ENCODE measurements around the gene NOXA1.
"Not testable (repeated sequence)": the region's sequence is repeated elsewhere in the genome, so short reads cannot be mapped to it uniquely, and the experiment has no call there.

Gene NOXA1

DNA sequence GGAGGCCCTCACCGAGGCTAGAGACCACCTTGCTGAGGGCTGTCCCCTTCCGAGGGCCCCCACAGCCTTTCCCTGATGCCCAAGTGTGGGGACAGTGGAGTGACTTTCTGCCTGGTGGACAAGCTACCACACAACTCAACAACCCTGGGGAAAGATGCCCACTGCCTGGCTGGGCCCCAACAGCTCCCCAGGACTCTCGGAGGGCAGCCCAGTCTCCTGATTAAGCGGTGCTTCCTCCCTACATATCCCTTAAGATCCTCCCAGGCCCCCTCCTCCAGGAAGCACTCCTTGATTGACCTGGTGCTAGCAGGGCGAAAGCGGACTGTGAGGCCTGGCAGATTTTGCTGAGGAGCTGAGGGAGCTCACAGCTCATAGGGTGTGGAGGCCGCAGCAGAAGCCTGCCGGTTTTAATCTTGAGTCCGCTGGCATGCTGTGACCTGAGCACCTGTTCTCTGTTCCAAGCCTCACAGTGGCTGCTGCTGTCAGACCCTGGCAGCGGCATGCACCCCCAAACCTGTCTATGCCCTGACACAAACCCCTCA, 33.7 kb downstream of the NOXA1 start:
- no peak for DNase-seq

DNA sequence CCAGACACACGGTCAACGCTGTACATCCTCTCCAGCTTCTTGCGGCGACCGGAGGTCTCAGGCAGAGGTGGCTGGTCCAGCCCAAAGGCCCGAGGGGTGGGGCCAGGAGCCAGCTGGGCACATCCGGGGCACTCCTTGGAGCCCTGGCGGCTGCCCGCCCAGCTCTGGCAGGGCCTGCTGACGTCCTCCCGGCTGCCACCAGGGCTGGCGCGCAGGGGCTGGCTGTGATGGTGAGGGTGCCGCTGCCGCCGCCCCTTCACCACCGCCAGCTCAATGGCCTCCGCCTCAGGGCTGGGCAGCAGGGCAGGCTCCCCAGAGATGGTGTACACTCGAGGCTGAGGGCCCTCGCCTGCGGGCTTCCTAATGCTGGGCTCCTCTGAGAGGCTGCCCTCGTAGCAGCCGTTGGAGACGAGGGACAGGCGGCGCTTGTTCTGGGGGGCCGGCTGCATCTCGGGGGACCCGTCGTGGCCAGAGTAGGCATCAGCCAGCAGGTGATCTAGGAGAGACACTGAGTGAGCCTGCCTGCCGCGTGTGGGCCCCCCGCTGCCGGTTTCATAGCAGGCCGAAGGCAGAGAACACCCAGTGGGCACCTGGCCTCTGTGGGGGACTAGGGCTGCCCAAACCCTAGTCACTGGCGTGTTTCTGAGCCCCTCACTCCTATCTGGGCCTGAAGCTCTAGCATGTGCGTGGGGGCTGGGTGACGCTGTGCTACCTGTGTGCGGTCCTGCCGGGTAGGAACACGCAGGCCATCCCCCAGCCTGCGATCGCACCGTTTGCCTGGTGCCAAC, 34.4 kb downstream of the NOXA1 start:
- DNase-seq: no peak

DNA sequence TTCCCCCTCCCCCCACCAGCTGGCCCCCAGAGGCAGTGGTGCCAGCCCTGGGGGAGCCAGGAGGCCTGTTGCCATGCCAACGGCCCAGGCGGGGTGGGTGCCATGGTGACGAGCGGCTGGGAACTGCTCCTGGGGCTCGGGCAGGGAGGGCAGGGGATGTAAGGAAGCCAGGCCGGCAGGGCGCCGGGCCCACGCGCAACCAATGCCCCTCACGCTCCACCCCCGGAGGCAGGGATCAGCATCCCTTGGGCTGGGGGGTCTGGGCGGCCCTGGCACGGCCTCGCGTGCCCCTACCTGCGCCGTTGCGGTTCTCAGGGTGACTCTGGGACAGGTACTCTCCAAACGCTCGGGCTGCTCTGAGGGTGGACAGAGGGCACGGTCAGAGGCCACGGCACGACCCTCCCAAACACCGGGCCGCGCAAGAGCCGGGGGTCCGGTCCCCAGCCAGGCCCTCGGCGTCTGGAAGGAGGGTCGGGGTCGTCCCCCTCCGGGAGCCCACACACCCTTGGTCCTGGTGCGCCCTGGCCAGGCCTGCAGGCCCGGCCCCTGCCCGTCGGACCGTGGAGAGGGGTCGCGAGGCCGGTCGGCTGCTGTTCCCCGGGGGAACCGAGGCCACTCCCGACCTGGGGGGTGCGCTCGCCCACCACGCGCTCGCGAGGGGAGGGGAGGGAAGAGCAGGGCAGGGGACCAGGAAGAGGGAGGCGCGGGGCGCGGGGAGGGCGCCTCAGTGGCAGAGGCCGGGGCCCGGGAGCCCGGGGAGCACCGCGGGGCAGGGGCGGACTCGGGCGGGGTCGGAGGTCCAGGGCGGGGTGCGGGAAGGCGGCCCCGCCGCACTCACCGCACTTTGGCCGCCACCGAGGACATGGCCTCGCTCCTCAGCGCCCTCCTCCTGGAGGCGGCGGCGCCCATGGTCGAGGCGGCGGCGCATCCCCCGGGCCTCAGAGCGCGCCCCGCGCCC, 35.3 kb downstream of the NOXA1 start:
- DNase-seq: no peak

DNA sequence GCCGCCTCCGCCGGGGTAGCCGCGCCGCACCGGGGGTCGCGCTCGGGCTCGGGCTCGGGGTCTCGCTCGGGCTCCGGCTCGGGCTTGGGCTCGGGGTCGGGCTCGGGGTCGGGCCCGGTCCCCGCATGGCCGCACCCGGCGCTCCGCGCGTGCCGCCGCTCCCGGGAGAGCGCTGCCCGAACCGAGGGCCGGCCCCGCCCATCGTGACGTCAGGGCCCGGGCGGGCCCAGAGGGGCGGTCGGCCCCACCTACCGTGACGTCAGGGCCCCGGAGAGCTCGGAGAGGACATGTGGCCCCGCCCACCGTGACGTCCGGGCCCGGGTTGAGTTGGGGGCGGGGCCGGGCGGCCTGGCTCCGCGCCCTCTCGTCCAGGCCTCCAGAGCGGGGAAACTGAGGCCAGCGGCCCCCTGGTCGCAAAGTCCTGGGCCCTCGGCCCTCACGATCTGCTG, 36.0 kb downstream of the NOXA1 start, which contains the start of gene NSMF:
Gene NSMF, minus strand, starts transcription at position 183 of the 449 bp plus-strand sequence. CDS start 232 bp downstream, outside the sequence.
- no peak for DNase-seq

DNA sequence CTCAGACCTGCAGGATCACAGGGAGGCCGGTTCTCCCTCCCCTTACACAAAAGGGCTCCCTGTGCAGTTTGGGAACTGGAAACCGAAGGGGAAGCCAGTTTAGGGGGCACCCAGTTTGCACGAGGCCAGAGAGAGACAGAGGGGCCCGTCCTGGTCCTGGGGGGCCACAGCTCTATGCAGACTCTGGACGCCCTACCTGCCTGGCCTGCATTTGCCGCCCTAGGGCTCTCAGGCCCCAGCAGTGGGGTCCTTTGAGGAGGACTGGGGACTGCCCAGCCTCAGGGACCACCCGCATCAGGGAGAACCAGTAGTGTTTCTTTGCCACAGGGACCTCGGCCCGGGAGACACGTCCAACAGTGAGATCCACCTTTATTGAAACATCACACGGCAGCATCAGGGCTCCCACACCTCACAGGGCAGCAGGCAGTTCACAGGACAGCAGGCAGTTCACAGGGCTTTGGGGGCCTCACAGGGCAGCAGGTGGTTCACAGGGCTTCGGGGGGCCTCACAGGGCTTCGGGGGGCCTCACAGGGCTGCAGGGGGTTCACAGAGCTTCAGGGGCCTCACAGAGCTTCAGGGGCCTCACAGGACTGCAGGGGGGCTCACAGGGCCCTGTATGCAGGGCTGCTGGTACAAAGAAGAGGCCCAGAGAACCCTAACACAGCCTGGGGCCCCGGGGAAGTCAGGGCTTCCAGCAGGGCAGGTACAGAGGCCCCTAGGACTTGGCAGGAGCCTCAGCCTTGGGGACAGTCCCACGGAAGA, 36.6 kb downstream of the NOXA1 start:
- DNase-seq: no peak

DNA sequence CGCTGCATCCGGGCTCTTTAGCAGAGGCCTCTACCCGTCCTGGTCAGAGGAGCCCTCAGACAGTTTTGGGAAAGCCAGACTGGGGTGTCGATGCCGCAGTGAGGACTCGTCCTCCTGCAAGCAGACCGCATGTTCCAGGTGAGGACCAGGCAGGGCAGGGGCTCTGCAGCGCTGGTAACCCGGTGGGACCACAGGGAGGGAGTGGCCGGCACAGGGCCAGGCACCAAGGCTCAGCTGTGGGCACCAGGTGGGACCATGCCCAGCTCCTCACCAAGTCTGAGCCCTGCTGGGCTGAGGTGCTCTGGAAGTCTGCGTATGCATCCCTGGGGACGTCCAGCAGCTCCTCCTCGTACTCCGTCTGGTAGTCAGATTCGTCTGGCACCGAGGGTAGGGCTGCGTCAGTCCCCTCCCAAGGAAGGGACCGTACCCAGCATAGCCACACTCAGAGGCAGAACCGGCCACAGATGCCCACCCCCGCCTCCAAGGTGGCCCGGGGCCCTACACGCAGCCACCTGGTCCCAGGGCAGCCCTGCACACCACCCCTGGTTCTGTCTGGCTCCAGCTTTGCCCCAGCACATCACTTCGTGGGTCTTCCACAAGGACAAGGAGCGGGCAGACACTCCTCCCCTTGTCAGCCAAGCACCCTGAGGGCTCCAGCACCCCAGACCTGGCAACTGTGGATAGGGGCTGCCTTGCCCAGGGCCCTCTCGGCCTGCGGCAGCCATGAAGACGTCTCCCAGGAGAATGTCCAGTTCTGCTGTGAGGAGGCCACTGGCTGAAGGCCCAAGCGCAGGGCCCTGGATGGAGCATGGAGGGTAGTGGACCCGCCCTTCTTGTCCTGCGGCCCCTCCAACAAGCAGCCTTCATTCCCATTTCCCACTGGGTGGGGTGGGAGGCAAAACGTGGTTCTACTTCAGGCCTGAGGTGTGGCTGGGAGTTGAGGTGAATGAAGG, 37.4 kb downstream of the NOXA1 start:
- DNase-seq: no peak

DNA sequence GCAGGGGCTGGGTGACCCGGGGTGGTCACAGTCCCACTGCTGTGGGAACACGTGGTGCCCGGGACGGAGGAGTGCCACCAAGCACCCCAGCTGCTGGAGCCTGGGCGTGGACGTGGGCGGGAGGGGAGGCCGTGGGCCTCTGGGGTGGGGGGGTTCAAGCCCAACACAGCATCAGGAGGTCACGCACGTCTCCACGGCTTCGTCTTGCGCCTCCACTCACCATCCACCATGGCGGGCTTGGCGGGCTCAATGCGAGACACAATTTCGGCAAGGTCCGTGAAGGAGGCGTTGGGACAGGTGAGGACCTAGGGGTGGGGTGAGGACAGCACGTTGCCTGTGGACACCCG, 38.1 kb downstream of the NOXA1 start:
- DNase-seq: no peak

DNA sequence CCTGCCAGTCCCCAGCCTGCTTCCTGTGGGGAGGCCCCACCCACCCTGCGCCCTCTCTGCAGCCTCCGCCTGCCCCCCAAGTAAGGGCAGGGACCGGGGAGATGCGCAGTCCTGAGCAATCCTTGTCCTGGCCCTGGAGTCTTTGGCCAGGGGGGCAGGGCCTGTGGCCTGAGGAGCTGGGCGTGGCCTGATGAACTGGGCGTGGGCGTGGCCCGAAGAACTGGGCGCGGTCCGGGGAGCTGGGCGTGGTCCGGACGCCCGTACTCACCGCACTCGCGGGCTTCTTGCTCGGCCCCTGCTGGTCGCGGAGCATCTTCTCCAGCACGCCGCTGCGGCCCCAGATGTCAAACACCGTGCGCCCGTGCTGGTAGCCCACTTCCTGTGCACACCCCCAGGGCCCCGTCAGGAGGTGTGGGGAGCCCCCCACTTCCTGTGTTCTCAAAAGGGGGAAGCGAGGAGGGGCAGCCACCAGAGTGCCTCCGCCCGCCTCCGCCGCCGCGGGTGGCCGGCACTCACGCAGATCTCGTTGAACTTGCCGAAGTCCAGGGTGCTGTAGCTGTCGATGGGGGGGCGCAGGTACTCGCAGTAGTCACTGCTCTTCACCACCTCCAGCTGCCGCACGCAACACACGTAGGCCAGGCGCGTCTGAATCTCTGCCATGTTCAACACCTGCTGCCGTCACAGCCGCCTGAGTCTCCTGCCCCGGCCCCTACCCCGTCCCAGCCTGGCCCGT, 38.6 kb downstream of the NOXA1 start:
- no peak for DNase-seq

DNA sequence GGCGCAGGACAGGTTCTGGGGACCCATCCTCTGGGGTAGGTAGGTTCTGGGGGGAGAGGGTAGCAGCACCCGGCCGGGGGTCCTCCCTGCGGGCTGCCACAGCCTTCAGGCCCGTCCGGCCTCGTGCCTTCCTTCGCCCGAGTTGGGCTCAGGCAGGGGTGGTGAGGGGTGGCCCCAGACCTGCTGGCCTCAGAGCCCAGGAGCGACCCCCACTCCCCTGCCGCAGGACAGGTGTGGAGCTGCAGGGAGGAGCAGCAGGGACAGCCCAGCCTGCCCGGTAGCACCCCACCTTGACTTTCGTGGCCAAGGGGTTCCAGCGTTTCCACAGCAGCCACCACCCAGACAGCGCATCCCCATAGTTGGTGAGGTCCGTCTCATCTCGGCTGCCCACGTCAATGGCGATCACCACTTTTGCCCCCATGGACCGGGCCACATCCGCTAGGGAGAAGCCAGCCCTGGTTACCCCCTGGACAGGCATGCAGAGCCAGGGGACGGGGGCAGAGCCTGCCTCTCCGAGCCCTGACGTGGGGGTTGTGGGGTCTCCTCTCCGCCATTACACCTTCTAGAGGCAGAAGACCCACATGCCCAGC, 39.3 kb downstream of the NOXA1 start:
- DNase-seq: no peak

DNA sequence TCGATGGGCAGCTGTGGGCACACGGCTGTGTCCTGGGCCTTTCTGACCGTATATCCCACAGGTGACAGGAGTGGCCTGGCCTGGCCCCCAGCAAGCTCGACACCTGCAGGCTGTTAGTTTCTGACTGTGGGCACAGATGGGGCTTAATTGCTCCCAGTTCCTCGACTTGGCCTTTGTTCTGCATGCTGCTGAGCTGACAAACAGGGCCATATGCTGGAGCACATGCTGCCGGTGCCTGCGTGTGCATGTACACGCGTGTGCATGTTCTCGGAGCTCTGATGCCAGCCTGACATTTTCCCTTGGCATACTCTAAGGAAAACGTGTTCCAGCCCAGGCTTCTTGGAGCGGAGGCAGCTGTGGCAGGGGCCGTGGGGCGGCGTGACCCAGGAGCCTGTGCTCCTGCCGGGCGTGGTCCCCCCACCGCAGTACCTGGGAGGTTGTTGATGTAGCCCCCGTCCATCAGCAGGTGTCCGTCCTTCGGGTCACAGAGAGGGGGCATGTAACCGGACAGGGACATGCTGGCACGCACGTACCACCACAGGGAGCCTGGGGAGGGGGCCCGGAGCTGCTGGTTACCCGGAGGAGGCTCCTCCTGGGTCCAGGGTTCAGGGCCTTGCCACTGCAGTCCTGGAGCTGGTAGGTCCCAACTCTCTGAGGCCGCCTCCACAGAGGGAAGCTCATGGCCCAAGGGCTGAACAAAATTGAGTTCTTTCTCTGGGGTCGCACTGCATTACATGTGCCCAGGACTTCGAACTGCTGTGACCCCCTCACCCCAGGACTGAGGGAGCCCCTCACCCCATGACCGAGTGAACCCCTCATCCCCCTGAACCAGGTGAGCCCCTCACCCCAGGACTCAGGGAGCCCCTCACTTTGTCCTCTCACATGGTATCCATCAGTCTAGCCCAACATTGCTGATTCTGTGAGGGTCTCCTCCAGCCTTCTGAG, 40.1 kb downstream of the NOXA1 start:
- no peak for DNase-seq

DNA sequence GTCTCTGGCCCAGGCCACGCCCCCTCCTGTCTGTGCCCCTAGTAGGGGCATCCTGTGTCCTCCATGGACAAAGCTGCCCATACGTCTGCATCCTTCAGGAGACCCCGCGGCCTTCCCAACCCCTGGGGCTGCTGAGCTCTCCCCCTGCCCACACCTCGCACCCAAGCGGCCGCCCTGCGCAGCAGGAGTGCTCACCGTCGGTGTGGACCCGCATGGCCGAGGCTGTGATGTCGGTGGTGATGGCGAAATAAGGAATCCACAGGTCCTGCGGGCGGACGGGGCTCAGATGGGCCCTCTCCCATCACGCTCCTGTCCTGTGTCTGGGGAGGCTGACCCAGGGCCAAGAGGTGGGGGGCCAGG, 40.7 kb downstream of the NOXA1 start:
- no peak for DNase-seq

DNA sequence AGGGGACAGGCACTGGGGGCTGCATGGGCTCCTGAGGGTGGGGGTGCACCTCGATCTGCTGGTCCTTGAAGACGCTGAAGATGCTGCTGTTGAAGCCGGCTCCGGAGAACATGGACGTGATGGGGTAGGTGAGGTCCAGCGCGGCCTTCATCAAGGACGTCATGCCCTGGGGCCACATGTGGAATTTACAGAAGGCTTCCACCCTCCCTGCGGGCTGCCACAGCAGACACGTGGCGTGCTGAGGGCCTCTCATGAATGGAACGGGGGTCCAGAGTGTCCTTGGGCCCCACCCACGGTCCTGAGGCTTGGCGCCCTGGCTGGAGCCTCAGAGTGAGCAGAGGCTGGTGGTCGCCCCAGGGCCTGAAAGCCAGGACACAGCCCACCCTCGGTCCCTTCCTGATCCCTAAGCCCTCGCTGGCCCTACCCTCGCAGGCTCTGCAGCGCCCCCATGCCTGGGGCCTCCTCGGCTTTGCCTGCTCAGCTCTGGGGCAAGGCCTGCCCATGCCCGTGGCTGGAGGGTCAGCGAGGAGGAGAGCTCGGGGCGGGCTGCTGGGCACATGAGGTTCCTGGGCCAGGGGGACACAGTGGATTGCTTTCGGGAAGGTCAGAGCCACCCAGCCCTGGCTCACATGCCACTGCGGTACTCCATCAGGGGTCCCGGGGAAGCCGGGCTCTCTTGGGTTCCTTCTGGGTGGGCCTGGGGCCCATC, 41.3 kb downstream of the NOXA1 start:
- no peak for DNase-seq

DNA sequence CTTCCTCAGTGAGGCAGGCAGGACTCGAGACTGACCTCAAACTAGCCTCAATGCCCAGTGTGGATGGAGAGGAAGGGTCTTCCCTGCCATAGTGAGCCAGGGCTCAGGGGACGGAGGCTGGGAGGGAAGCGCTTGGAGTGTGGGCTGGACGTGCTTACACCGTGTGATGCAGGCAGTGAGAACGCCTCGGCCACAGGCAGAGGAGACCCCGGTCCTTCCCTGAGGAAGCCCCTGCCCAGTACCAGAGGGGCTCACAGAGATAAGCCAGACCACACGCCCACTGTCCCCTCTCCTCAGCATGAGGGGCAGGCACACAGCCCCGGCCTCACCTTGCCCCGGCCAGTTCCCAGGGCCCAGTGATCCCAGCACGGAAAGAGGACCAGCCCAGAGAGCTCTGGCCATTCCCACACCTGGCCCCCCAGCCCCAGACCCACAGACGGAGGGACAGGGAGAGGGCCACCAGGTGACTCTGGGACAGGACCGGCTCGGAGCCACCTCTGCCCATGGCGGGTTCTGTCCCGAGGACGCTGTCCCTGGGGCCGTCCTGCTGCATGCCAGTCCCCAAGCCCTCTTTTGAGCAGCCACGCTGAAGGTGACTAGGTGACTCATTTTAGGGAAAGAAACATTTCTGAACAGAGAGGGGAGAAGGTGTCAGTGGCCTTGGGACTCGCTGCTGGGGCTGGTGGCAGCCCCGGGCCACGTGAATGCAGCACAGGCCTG, 42.0 kb downstream of the NOXA1 start:
- DNase-seq: no peak

DNA sequence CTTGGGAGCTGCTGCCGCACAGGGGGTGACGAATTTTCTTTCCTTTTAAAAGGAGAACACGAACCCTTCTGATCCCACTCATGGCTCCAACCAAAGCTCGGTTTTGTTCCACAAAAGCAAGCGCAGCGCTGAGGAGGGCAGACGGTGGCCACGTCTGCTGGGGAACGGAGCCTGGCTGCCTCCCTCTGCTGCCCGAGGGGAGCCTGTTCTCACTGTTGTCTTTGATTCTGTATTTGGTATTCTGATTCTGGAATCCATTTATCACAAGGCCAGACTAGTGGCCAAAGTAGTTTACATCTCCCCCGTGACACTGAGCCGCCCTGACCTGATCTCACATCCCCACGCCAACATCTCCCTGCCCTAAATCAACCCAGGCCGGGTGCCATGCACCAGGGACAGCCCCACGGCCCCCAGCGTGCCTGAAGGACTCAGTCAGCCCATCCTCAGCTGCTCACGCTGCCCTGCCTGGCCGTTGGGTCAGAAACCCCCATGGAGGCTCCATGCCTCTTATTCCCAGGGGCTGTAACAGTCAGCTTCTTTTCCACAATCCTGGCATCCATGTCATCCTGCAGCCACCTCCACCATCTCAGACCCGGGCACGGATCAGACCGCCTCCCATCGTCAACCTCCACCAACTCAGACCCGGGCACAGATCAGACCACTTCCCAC, 42.7 kb downstream of the NOXA1 start:
- DNase-seq: no peak

DNA sequence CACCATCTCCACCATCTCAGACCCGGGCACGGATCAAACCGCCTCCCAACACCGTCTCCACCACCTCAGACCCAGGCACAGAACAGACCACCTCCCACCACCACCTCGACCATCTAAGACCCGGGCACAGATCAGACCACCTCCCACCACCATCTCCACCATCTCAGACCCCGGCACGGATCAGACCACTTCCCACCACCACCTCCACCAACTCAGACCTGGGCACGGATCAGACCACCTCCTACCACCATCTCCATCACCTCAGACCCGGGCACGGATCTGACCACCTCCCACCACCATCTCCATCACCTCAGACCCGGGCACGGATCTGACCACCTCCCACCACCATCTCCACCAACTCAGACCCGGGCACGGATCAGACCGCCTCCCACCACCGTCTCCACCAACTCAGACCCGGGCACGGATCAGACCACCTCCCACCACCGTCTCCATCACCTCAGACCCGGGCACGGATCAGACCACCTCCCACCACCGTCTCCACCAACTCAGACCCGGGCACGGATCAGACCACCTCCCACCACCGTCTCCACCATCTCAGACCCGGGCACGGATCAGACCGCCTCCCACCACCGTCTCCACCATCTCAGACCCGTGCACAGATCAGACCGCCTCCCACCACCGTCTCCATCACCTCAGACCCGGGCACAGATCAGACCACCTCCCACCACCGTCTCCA, 43.3 kb downstream of the NOXA1 start:
- DNase-seq: not testable (repeated sequence)

DNA sequence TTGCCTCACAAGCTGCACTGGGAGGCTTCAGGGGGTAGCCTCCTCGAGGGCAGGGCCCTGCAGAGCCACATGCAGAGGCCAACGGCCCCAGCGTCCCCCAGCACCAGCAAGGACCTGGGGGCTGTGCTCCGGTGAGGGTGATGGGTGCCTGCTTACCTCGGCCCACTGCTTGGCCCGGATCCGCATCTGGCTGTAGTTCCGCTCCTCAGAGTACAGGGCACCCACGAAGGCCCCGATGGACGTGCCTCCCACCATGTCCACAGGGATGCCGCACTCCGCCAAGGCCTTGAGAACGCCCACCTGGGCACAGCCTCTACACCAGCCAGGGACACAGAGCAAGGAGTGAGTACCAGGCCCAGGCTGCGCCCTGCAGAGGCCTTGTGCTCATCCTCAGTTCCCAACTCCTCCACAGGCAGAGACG, 44.0 kb downstream of the NOXA1 start:
- DNase-seq: no peak

DNA sequence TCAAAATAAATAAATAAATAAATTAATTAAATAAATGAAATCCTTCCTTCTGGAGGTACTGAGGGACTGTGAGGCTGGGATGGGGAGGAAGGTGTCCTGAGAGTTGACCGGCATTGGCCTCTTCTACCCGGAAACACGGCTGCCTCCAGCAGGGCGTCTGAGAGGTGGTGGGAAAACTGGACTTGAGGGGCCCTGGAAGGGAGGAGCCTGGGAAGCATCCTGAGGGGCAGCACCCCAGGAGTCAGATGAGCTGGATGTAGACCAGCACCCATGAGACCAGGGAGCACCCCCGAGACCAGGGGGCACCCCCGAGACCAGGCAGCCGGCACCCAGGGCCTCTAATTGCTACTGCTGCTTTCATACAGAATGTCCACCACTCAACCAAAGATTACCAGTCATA, 44.7 kb downstream of the NOXA1 start:
- no peak for DNase-seq
